Panc1 (cell line): Measurements from ENCODE around the gene PTPRK. TPM values are rescaled to one million over a fixed set of nuclear protein-coding genes. Genes with fewer than 3 reads are reported as not detected.

Experiments used
- ATAC-seq: fragments of 200-7000 bp; cut with Tn5 transposase; 2 replicates; pipeline ENCODE4 v1.9.1; 2020; ENCODE audit warnings: mild to moderate bottlenecking, moderate library complexity
- BruUV-seq: library from RNA; stranded (reverse); fragments of 400-500 nt; replicated peaks from 2 replicates; lab custom pipeline; 2021; lab: Mats Ljungman, UMichigan
- CTCF ChIA-PET: fragments of 300-600 bp; sonication (Branson Sonifier 250); formaldehyde crosslinking; loops from one replicate; lab custom pipeline; 2022; ENCODE audit warnings: antibody characterized with exemption; lab: Charles Lee
- POLR2A ChIA-PET: fragments of 300-600 bp; sonication (Branson Sonifier 250); formaldehyde crosslinking; loops from one replicate; lab custom pipeline; 2022; ENCODE audit warnings: antibody characterized with exemption; lab: Charles Lee
- DNase-seq: peaks from one replicate; pipeline ENCODE4 v3.0.0-alpha.2; 2010; ENCODE audit warnings: low read depth, low spot score
- H3K27ac ChIP-seq: 2 replicates; pipeline ENCODE4 v1.5.1; 2011; ENCODE audit warnings: mild to moderate bottlenecking, low read length, inconsistent platforms
- H3K27me3 ChIP-seq: fragments of 200-500 bp; sonication (Bioruptor generic); 2 replicates; pipeline ENCODE4 v1.6.0; 2014; ENCODE audit warnings: low read length, inconsistent platforms; ENCODE audit not compliant: control insufficient read depth, insufficient read depth
- H3K36me3 ChIP-seq: fragments of 200-500 bp; sonication (Bioruptor generic); 2 replicates; pipeline ENCODE4 v1.5.1; 2014; ENCODE audit warnings: inconsistent platforms, mild to moderate bottlenecking, low read length, moderate library complexity; ENCODE audit not compliant: control insufficient read depth, insufficient read depth
- H3K4me1 ChIP-seq: 2 replicates; pipeline ENCODE4 v1.5.1; 2011; ENCODE audit warnings: inconsistent platforms, mild to moderate bottlenecking, low read length, moderate library complexity; ENCODE audit not compliant: control insufficient read depth, insufficient read depth
- H3K4me3 ChIP-seq, 2 experiments: 2 replicates each; pipeline ENCODE4 v1.5.1; 2011 to 2012; ENCODE audit warnings: low read depth in 2 of 2, low read length in 2 of 2, mild to moderate bottlenecking in 2 of 2, inconsistent platforms in 1 of 2, moderate library complexity in 1 of 2
- H3K9me3 ChIP-seq: fragments of 200-500 bp; sonication (Bioruptor generic); 2 replicates; pipeline ENCODE4 v1.5.1; 2014; ENCODE audit warnings: low read depth, mild to moderate bottlenecking, inconsistent platforms, low read length, moderate library complexity; ENCODE audit not compliant: control insufficient read depth, insufficient read depth
- POLR2AphosphoS5 ChIP-seq: IDR thresholded peaks from 2 replicates; pipeline ENCODE4 v1.6.1; 2012; ENCODE audit warnings: mild to moderate bottlenecking, low read depth, low read length, moderate library complexity
- SIN3A ChIP-seq: IDR thresholded peaks from 2 replicates; pipeline ENCODE4 v1.6.1; 2012; ENCODE audit warnings: low read depth, mild to moderate bottlenecking, low read length, moderate library complexity, borderline replicate concordance; ENCODE audit not compliant: insufficient read depth
- TCF7L2 ChIP-seq: IDR thresholded peaks from 2 replicates; pipeline ENCODE4 v1.6.1; 2011; ENCODE audit warnings: mild to moderate bottlenecking, low read depth, low read length, inconsistent platforms
- in situ Hi-C: cut with HindIII; loops from 2 replicates; pipeline ENCODE4 v1.10.0; 2016; ENCODE audit warnings: low sequenced_read_pairs, low pct_unique_long_range_greater_than_20kb
- intact Hi-C: fragments of 100-400 bp; cut with micrococcal nuclease; formaldehyde crosslinking; loops from one replicate; pipeline ENCODE4 v1.10.0; 2022; ENCODE audit not compliant: unreplicated experiment
- total RNA-seq: library from RNA; stranded (reverse); gene quantifications from one replicate; pipeline ENCODE4 v1.2.1, GENCODE V29; 2021; ENCODE audit not compliant: unreplicated experiment
- TF ChIP-seq, protein P1 (sequence below): fragments of 450-650 bp; IDR thresholded peaks from 2 replicates; pipeline ENCODE4 v1.5.1; 2017; ENCODE audit warnings: mild to moderate bottlenecking
- TF ChIP-seq, protein P2 (sequence below), 2 experiments: IDR thresholded peaks; 2 replicates each; pipeline ENCODE4 v1.6.1; 2011 to 2012; ENCODE audit warnings: low read depth in 2 of 2, control low read depth in 1 of 2, low read length in 1 of 2, mild to moderate bottlenecking in 1 of 2, moderate library complexity in 1 of 2; ENCODE audit not compliant: insufficient read depth in 1 of 2

The PTPRK gene
- total RNA-seq, 1 experiment from 2014 or later: 61.8 TPM

DNA sequence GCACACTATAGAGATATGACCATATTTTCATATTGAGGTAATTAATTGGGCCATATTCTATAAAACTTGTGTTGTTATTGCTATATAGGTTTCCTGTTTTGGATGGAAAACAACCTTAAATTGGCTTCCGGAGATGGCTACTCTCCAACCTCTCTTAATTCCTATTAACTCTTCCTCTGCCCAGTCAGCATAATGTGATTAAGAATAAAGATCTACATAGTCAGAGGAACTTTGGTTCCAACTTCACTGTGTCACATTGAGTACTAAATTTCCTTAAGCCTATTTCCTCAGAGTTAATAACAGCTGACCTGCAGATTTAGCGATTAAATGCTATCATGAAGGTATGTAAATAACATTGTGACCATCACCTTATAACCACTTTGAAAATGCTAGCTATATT, 67.7 kb downstream of the PTPRK start:
- ChIA-PET CTCF (no interaction called here), POLR2A (no interaction called here)
- no TSS peak for BruUV-seq
- Histone ChIP-seq H3K9me3 (no peaks in the 10 kb centered on the region), H3K27ac (no peak overlapping the region), H3K27me3 (no peaks in the 10 kb centered on the region), H3K36me3 (no peaks in the 10 kb centered on the region), H3K4me1 (no peaks in the 10 kb centered on the region), H3K4me3 (no peak overlapping the region)
- no peak for DNase-seq
- ATAC-seq: no peak
- in situ Hi-C loops: no loop called here
- intact Hi-C loops: no loop called here
- TF ChIP-seq, protein P1, sequence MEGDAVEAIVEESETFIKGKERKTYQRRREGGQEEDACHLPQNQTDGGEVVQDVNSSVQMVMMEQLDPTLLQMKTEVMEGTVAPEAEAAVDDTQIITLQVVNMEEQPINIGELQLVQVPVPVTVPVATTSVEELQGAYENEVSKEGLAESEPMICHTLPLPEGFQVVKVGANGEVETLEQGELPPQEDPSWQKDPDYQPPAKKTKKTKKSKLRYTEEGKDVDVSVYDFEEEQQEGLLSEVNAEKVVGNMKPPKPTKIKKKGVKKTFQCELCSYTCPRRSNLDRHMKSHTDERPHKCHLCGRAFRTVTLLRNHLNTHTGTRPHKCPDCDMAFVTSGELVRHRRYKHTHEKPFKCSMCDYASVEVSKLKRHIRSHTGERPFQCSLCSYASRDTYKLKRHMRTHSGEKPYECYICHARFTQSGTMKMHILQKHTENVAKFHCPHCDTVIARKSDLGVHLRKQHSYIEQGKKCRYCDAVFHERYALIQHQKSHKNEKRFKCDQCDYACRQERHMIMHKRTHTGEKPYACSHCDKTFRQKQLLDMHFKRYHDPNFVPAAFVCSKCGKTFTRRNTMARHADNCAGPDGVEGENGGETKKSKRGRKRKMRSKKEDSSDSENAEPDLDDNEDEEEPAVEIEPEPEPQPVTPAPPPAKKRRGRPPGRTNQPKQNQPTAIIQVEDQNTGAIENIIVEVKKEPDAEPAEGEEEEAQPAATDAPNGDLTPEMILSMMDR: no peak
- no peak for TF ChIP-seq TCF7L2
- TF ChIP-seq SIN3A: no peak
- TF ChIP-seq, protein P2, sequence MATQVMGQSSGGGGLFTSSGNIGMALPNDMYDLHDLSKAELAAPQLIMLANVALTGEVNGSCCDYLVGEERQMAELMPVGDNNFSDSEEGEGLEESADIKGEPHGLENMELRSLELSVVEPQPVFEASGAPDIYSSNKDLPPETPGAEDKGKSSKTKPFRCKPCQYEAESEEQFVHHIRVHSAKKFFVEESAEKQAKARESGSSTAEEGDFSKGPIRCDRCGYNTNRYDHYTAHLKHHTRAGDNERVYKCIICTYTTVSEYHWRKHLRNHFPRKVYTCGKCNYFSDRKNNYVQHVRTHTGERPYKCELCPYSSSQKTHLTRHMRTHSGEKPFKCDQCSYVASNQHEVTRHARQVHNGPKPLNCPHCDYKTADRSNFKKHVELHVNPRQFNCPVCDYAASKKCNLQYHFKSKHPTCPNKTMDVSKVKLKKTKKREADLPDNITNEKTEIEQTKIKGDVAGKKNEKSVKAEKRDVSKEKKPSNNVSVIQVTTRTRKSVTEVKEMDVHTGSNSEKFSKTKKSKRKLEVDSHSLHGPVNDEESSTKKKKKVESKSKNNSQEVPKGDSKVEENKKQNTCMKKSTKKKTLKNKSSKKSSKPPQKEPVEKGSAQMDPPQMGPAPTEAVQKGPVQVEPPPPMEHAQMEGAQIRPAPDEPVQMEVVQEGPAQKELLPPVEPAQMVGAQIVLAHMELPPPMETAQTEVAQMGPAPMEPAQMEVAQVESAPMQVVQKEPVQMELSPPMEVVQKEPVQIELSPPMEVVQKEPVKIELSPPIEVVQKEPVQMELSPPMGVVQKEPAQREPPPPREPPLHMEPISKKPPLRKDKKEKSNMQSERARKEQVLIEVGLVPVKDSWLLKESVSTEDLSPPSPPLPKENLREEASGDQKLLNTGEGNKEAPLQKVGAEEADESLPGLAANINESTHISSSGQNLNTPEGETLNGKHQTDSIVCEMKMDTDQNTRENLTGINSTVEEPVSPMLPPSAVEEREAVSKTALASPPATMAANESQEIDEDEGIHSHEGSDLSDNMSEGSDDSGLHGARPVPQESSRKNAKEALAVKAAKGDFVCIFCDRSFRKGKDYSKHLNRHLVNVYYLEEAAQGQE (IDR thresholded peaks at IDR 0.05; ENCODE audit: insufficient read depth in 1 of 2, low read depth in 2 of 2, low read length in 1 of 2): no peak
- TF ChIP-seq POLR2AphosphoS5: no peak

GRCh38 chr6:128446497-128446896, 73.9 kb downstream of the PTPRK start:
- TF ChIP-seq TCF7L2 (no peak), SIN3A (no peak), POLR2AphosphoS5 (no peak)
- TF ChIP-seq, protein P2 (IDR thresholded peaks at IDR 0.05; ENCODE audit: insufficient read depth in 1 of 2, low read depth in 2 of 2, low read length in 1 of 2): no peak
- TF ChIP-seq, protein P1: no peak
- ATAC-seq: no peak
- in situ Hi-C loops: no loop called here
- Histone ChIP-seq H3K4me3 (no peak overlapping the region), H3K4me1 (peaks cover 8% of the 10 kb centered on the region; the same call in 1 of the 2 replicates), H3K27ac (no peak overlapping the region), H3K9me3 (no peaks in the 10 kb centered on the region), H3K36me3 (no peaks in the 10 kb centered on the region), H3K27me3 (no peaks in the 10 kb centered on the region)
- CTCF ChIA-PET: no interaction called here
- POLR2A ChIA-PET: no interaction called here
- BruUV-seq: no TSS peak
- no peak for DNase-seq
- intact Hi-C loops: no loop called here
